Effector CD4-positive, alpha-beta T cell (primary cell): ENCODE measurements around the gene CHD9.
"Not testable (repeated sequence)": the region's sequence is repeated elsewhere in the genome, so short reads cannot be mapped to it uniquely, and the experiment has no call there.

Experiments used
- DNase-seq: peaks from one replicate; pipeline ENCODE4 v3.0.0-alpha.2; 2020

The CHD9 gene

DNA sequence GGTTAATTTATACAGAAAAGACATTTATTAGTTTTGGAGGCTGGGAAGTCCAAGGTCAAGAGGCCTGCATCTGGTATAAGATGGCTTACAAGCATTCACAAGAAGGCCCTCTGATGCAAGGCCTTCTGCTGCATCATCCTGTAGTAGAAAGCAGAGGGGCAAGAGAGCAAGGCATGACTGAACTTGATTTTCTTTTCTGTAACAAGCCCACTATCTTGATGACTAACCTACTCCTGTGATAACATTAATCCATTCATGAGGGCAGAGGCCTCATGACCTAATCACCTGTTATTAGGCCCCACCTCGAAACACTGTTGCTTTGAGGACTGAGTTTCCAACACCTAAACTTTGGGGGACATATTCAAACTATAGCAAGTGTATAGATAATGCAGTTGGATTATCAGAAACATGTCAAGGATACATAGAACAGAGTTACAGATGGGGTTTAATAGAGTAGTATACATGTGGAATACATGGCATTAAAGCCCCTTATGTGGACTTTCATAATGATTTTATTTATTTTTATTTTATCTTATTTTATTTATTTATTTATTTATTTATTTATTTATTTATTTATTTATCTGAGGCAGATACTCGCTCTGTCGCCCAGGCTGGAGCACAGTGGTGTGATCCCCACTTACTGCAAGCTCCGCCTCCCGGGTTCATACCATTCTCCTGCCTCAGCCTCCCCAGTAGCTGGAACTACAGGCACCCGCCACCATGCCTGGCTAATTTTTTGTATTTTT is 88.2 kb downstream of the CHD9 start:
- no peak for DNase-seq

DNA sequence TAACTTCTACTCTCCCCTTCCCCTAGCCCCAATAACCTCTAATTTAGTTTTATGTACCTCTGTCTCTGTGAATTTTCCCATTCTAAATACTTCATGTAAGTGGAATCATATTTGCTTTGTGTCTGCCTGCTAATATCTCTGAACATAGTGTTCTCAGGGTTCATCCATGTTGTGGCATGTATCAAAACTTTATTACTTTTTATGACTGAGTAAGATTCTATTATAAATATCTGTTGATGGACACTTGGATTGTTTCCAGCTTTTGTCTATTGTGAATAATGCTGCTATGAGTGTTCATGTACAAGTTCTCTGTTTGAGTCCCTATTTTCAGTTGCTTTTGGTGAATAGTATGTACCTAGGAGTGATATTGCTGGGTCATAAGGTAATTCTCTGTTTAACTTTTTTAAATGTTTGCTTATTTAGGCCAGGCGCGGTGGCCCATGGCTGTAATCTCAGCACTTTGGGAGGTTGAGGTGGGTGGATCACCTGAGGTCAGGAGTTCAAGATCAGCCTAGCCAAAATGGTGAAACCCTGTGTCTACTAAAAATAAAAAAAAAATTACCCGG is 92.8 kb downstream of the CHD9 start:
- DNase-seq, result no peak

- no peak for DNase-seq
These were observed 96.0 kb downstream of the CHD9 start for GRCh38 chr16:53150769-53151168.

DNA sequence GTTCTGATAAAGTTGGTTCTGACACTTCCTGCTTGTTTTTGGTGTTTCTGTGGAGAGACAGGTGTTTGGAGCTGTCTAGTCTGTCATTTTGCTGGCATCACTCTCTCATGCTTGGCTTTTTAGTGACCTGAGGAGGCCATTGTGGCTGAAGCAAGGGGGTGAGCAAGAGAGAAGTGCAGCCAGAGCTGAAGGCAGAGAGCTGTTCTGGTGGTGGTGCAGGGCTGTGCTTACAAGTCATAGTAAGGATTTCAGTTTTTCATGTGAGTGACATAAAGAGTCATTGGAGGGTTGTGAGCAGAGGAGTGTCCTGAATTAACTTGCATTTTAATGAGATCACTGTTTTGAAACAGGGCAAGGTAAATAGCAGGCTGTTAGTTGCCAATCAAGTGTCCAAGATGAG is 97.5 kb downstream of the CHD9 start:
- no peak for DNase-seq

- DNase-seq, result no peak
These were observed 98.3 kb downstream of the CHD9 start for GRCh38 chr16:53153130-53153529.

DNA sequence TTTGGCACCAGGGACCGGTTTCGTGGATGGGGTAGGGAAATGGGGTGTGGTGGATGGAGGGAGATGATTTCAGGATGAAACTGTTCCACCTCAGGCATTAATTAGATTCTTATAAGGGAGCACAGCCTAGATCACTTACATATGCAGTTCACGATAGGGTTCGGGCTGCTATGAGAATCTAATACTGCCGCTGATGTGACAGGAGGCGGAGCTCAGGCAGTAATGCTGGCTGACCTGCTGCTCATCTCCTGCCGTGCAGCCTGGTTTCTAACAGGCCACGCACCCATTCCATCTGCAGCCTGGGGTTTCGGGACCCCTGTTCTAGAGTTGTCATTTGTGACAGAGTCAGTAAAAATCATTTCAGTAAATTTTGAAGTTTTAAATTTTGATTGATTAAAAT is 99.7 kb downstream of the CHD9 start:
- no peak for DNase-seq

- no peak for DNase-seq
These were observed 101.7 kb downstream of the CHD9 start for GRCh38 chr16:53156516-53156915.

DNA sequence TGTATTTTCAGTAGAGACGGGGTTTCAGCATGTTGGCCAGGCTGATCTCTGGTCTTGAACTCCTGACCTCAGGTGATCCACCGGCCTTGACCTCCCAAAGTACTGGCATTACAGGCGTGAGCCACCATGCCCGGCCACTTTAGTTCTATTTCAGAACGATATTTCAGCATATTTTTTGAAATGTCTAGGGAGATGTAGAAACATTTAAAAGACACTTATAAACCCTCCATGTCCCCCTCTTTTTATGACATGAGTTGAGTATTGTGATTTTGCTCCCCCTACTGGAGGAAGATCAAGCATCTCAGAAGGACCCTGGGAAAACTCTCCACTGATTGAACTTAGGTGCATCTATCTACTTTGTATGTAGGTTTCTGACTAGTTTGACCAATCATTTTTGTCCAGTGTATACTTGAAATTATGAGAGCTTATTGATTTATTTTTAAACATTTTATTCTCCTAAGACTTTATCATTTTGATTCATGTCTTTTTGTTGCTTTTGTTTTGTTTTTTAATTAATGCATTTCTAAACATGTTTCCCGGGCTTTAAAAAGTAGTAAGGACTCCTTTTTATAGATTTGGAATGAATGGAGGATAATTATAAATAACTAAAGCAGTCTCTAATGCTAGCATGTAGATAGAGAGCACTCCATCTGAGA is 105.1 kb downstream of the CHD9 start:
- no peak for DNase-seq

DNA sequence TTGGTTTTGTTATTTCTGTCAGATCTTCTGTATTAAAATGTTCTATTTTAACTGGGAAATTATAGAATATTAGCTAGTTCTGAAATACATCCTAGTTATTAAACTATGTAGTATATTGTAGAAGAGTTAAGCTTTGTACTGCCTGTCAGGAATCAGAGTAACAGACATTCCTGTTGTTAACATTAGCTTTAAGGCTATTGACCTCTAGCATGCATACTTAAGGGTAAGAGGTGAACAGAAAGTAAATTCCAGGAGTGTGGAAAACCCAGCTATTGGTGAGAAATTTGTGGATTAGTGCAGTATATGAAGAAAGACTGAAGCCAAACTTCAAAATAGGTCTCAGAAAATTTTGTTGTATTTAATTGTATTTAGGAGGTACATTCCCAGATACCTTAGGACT is 111.3 kb downstream of the CHD9 start:
- no peak for DNase-seq

DNA sequence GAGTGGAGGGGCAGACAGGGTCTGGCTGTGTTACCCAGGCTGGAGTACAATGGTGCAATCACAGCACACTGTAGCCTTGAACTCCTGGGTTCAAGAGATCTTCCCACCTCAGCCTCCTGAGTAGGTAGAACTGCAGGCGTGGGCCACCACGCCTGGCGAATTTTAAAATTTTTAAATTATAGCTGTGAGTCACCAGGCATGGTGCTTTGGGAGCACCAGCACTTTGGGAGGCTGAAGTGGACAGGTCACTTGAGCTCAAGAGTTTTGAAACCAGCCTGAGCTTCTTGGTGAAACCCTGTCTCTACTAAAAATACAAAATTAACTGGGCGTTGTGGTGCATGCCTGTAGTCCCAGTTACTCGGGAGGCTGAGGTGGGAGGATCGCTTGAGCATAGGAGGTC is 114.0 kb downstream of the CHD9 start:
- DNase-seq, result no peak

DNA sequence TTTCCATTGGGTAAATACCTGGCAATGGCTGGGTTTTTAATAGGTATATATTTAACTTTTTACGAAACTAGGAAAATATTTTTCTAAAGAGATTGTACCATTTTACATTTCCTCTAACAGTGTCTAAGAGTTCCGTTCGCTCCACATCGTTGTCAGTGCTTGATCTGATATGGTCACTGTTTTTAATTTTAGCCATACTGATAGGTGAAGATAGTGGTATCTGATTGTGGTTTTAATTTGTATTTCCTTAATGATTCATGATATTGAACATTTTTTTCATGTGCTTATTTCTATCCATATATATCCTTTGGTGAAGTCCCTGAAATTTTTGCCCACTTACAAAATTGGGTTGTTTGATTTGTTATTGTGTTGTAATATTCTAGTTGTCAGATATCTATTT is 117.7 kb downstream of the CHD9 start:
- no peak for DNase-seq

DNA sequence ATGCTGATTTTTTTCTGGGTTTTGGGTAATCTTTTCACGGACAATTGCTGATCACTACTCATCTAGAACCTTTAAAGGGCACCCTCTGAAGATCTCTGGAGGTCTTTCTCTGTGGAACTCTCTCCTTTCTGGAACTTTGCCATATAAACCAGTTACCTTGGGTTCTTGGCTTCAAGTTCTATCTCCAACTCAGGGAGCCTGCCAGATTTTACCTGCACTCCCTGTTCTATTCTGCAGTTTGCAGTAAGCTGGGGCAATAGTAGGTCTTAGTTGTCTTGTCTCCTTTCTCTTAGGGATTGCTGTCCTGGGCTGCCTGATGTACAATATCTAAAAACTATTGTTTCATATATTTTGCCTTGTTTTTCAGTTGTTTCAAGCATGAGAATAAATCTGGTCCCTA is 120.3 kb downstream of the CHD9 start:
- DNase-seq, result no peak

DNA sequence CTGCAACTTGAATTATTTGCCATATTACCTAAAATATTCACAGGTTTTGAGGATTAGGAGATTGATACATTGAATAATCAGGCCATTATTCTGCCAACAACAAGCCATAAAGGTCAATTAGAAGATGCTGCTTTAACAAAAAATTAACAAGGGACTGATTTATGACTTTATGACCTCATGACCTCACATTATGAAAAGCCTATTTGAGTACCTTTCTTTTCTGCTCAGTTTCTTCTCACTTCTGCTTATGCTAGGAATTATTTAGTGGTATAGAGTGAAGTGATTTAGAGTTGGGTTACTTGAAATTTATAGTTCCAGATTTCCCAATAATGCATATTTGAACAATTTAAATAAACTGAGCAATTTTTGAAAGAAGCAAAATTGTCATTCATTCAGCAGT is 121.6 kb downstream of the CHD9 start:
- DNase-seq, result no peak

- DNase-seq, result no peak
These were observed 128.7 kb downstream of the CHD9 start for GRCh38 chr16:53183442-53183841.

DNA sequence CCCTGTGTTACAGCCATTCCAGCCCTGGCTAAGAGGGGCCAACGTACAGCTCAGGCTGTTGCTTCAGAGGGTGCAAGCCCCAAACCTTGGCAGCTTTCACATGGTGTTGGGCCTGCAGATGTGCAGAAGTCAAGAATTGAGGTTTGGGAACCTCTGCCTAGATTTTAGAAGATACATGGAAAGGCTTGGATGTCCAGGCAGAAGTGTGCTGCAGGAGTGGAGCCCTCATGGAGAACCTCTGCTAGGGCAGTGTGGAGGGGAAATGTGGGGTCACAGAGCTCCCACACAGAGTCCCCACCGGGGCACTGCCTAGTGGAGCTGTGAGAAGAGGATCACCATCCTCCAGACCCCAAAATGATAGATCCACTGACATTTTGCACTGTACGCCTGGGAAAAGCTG is 130.9 kb downstream of the CHD9 start:
- DNase-seq, result not testable (repeated sequence)

GRCh38 chr16:53187775-53188174 is 133.0 kb downstream of the CHD9 start:
- DNase-seq, result no peak

DNA sequence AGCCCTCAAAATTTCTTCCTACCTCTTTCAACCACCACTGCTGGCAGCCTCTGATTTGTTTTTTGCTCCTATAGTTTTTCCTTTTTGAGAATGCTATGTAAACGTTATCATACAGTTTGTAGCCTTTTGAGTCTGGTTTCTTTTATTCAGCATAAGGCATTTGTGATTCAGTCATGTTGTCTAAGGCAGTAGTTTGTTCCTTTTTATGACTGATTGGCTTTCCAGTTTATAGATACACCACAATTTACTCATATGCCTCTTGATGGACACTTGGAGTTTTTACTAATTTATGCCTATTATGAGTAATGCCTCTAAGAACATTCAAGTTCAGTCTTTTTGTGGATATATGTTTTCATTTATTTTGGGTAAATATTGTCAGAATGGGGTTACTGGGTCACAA is 136.6 kb downstream of the CHD9 start:
- DNase-seq, result no peak

- DNase-seq, result no peak
These were observed 144.1 kb downstream of the CHD9 start for GRCh38 chr16:53198933-53199332.

DNA sequence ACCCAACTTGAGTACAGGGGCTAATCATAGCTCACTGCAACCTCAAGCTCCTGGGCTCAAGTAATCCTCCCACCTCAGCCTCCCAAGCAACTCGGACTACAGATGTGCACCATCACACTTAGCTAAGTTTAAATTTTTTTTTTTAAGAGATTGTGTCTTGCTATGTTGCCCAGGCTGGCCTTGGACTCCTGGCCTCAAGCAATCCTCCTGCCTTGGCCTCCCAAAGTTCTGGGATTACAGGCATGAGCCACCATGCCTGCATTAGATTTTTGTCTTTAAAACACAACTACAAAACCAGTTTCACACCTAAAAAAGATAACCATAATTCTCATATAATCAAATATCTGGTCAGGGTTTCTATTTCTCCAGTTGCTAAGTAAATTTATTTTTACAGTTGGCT is 147.1 kb downstream of the CHD9 start:
- DNase-seq, result no peak

GRCh38 chr16:53202398-53202797 is 147.6 kb downstream of the CHD9 start:
- DNase-seq, result no peak

DNA sequence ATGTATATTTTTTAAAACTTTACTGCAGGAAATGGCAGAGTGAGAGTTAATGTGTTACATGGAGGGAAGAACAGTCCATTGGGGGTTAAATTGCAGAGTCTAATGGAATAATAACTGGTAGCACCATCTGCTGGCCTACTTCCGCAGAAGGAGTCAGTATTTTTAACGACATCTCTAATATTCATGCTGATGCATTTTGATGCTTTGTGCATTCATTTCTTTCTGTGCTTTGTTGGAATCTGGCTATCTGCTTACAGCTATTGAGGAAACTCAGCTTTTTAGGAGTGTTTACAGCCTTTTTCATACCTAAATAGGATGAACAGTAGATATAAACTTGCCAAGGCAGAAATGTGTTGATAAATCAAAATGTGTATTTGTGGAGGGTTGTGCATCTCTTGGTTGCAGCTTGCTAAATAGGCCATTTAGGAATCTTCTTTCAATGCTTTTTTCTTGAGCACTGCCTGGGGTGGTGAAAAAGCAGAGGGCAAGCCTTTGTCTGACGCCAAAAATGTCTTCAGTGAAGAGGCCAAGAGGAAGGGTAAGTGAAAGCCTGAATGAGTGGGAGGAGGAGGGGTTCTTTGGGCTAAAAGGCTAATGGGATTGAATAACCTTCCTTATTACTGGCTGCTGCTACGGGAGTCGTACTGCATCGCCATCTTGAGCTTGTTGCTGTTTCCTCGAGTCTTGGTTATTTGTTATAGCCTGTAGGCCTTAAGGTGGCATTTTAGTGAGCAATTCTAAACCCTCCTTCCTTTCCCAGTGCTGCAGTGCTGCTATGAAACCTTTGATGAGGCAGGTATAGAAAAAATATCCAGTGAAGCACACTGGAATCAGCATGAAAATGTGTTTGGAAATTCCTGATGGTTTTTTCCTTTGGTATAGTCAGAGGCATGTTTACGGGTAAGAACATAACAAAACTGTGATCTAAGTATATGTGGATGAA is 153.3 kb downstream of the CHD9 start:
- no peak for DNase-seq

GRCh38 chr16:53209429-53209828 is 154.6 kb downstream of the CHD9 start:
- no peak for DNase-seq

DNA sequence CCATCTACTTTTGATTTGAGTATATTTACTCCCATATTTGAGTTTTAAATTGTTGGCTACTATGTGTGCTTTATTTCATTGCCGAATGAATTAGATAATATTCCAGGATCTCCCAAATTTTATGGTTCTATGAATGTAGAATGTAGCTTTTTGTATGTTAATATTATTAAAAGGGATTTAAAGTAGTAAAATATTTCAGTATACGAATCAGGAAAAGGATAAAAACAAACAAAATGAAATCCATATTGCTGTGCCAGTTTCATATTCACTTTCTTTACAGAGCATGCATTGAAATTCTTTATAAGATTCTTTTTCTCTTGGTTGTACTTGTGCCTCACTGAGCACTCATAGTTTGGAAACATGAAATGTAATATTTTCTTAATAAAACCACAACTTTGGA is 155.1 kb downstream of the CHD9 start:
- no peak for DNase-seq
